Skin of body (tissue), 2 donors: ENCODE data around the gene C2orf81. TPM values are rescaled to one million over a fixed set of nuclear protein-coding genes. Genes with fewer than 3 reads are reported as not detected.
"Not testable (repeated sequence)": the region's sequence is repeated elsewhere in the genome, so short reads cannot be mapped to it uniquely, and the experiment has no call there.

Experiments used
- DNase-seq: peaks from one replicate; lab custom pipeline; 2025; lab: John Stamatoyannopoulos, UW
- total RNA-seq: library from RNA; depleted of rRNA; stranded (reverse); fragments of >200 nt; gene quantifications from one replicate; pipeline ENCODE4 v1.2.3, GENCODE V29; 2014

C2orf81 gene
- total RNA-seq, 1 donor from 2014 or later: 0.30 TPM

DNA sequence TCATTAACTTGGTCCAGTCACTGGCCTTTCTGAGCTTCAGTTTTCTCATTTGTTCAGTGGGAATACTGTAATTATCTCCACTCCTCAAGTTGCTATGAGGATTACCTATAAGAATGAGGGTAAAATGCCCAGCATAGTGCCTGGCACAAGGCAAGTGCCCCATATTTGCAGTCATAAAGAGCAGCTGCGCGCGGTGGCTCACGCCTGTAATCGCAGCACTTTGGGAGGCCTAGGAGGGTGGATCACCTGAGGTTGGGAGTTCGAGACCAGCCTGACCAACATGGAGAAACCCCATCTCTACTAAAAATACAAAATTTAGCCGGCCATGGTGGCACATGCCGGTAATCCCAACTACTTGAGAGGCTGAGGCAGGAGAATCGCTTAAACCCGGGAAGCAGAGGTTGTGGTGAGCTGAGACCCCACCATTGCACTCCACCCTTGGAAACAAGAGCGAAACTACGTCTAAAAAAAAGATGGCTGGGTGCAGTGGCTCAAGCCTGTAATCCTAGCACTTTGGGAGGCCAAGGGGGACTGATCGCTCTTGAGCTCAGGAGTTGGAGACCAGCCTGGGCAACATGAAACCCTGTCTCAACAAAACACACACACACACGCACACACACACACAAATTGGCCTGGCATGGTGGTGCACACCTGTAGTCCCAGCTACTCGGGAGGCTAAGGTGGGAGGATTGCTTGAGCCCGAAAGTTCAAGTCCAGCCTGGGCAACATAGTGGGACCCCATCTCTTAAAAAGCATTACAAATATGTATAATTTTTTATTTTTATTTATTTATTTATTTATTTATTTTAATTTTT lies 21.3 kb upstream of the C2orf81 start:
- not testable (repeated sequence) for DNase-seq

DNA sequence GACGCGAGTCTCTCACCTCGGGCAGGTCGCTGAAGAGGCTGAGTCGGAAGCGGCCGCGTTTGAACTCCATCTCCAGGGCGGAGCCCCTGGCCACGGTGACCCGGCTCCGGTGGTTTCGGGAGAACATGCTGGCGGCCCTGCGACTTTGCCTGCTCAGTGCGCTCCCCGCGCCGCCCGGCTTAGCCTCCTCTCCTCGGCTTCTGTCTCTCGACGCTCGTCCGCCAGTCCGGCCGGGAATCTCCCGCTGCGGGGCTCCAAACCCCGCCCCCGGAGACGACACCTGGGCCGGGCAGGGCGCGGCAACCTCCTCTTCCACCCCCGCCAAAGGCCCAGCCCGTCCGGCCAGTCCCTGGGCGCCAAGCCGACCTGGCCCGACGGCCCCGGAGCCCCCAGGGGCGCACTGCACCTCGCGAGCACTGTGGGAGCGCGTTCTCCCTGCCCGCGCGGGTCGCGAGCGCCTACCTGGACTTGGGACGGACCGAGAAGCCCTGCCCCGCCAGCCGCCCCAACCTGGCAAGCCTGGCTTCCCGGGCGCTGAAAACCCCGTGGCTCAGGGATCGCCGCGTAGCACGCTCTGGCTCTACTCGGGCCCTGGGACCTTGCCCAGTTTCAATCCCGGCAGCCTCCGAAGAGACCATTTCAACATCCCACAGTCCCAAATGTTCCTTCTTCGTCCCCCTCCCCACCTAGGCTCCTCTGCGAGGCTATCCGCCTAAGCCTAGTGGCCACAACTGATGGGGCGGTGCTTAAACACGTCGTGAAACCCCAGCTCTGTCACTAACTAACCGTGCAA lies 20.5 kb upstream of the C2orf81 start, which contains the start of gene RTKN:
Gene RTKN (minus strand): TSS at position 248 of the 793 bp plus-strand sequence. CDS start 121 bp downstream, at position 127.
- DNase-seq: no peak

DNA sequence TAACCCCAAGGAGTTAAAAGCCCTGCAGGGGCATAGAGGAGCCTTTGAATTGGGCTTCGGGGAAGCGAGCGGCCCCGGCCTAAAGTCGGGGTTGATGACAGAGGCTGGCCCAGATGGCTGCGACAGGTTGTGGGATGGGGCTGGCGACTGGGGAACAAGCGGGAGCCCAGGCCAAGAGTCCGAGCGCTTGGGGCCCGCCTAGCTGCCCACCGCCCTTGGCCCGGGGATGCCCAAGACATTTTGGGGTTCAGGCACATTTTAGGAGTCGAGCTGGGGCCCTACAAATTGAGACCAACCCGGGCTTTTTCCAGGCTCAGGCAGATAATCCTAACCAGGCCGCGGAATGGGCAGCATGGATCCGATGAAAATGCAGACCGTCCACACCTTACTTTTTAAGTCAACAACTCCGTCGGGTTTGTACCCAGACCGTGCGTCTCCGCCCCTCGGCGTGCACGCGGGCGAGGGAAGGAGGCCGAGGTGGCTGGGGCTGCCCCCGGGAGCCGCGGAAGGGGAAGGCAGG lies 19.8 kb upstream of the C2orf81 start:
- DNase-seq: no peak

DNA sequence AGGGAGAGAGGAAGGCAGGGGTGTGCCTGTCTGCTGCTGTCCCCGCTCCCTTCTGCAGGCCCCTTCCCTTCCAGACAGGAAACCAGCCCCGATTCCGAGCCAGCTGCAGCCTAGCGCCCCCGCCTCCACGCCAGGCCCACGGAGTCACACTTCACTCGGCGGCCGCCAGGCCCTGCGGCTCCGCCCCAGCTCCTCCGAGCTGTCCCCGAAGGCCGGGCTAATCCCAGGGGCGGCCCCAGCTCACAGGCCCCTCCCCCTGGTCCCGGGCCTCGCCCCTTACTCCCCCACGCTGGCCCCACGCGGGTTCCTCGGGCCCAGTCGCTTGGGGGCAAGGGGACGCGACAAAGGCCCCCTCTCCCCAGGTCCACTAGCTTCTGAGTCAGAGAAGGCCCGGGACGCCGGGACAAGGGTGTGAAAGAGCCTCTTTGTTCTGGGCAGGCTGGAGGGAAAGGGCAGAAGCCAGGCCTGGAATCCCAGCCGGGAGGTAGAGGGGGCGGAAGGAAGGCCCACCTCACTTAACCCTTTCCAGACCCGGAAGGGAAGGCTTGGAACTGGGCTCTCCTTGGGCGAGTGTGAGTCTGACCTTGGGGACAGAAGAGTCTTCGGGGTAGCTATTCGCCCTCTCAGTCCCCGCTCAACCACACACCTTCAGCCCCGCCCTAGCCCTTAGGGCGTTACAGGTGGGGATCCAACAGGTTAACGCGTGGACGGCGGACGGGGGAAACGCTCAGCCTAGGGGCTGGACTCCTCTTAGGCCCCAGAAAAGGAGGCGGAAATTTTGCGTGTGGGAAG lies 19.2 kb upstream of the C2orf81 start:
- DNase-seq: peak; percentile 94

DNA sequence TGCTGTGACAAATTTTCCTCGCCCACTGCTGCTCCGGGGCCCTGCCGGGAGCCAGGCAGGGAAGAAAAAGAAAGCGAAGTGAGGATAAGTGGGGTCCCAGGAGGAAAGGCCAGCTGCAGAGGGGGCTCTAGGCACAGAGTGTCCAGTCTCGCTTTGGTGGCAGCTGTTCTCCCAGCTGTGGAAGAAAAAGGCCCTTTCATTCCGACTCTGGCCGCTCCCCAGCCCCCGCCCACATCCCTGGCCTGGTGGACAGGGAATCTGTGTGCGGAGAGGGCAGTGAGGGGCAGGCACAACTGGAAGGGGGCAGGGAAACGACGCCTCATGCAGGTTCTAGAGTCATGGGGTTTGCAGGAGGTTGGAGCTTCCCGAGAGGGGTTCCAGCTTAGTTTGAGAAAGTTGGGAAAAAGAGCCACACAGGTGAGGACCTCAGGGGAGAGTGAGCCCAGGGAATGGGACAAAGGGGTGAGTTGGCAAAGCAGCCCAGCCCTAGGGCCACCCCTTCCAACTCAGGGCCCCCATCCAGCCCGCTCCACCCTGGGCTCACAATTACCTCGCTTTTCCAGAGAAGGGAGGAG lies 18.5 kb upstream of the C2orf81 start:
- peak; percentile 48 for DNase-seq

DNA sequence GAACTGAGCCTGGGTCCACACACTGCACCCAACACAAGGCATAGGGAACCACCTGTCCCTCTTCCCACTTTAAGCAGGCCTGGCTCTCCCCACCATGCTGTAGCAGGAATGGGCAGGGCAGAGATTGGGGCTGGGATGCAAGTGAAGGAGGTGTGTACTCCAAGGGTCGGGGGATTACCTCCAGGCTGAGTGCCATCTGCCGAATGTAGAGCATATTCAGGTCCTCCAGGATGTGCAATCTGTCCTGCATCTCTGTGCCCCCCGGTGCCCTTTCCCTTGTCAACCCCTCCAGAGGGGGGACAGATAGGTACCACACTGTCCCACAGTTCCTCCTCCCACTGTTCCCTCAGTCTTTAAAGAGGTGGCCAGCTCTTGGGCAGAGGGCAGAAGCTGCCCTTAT lies 18.0 kb upstream of the C2orf81 start:
- DNase-seq: no peak

DNA sequence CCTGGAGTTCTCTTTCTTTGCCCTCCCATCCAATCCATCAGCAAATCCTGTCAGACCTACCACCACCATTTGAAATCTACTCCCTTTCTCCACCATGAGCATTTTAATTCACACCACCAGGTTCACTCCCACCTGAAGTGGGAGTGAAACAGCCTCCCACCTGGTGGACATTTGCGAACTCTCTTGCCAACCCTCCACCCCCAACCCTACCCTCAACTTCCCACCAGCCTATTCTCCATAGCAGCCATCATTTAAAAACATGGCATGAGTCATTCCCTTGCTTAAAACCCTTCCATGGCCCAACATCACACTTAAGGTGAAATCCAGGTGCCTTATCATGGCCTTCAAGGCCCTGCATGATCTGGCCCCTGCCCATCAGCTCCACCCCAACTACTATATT lies 16.8 kb upstream of the C2orf81 start:
- DNase-seq: no peak

DNA sequence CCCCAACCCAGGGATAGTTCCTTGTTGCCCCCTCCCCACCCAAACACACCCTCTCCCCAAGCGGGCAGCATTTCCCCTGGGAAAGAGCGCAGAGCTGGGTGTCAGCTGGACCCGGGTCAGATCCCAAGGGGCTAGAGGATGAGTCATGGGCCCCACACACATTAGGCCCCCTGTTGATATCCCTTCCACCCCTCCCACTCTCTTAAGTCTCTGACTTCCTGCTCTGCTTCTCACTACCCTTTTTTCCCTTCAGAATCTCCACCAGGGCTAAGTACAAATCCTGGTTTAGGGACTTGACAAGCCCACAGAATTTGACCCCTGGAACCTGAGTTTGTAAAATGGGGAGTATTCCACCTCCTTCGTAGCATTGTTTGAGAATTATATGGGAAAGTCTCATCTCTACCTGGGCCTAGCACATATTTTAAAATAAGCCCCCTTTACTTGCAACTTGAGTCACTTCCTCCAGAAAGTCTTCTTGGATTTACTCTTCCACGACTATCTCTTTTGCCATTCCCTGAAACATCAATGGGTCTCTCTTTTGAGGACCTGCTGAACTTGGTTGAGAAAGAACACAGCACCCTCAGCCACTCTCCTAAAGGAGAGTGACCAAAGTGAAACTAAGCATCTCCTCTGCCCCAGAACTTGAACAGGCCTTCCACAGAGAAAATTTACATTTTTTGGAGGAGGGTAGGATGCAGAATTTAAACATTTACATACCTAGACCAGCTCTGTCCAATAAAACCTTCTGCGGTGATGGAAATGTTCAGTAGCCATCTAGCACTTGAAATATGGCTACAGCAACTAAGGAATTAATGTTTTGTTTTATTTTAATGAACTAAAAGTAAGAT lies 15.7 kb upstream of the C2orf81 start:
- DNase-seq: no peak

DNA sequence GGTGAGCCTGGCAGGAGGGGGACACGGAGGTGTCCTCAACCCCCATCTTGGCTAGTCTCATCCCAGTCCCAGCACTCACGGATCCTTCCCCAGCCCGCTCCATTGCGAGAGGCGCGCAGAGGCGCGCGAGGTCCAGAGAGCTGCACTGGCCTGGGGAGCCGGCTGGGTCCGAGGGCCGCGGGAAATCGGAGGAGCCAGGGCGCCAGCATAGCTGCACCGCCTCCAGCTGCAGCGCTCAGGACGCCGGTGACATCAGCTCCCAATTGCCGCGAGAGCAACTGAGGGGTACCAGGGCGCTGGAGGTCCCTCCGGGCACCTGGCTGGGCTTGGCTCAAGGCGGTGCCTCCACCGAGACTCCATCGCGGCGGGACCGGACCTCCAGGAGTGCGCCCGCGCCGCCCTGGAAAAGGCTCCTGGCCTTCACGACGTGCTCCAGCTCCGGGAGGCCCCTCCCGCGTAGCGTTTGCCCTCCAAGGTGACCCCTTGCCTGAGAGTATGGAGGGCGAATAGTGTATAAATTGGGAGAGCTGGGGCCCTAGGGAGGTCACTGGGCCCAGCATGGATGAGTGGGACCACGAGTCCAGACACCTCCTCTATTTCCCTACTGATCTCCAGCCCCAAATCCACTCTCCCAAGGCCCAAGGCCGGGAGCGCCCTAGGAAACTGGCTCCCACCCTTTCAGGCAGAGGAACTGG lies 14.8 kb upstream of the C2orf81 start:
- DNase-seq: no peak

DNA sequence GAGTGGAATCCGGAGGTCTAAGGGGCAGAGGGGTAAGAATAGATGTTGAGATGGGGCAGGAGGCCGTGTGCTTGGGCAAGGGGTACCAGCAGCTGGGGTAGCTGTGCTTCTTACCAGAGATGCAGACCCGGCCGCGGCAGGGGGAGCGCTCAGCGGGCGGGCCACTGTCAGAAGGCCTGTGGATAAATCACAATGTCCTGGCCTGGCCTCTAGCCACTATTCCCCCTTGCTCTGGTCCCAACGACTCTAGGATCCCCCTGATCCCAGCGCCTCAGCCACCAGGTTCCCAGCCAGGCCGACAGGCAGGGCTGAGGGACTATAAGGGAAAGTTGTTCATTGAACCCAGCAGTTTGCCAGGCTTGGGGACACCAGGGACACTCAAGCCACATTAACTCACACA lies 9.1 kb upstream of the C2orf81 start:
- no peak for DNase-seq

DNA sequence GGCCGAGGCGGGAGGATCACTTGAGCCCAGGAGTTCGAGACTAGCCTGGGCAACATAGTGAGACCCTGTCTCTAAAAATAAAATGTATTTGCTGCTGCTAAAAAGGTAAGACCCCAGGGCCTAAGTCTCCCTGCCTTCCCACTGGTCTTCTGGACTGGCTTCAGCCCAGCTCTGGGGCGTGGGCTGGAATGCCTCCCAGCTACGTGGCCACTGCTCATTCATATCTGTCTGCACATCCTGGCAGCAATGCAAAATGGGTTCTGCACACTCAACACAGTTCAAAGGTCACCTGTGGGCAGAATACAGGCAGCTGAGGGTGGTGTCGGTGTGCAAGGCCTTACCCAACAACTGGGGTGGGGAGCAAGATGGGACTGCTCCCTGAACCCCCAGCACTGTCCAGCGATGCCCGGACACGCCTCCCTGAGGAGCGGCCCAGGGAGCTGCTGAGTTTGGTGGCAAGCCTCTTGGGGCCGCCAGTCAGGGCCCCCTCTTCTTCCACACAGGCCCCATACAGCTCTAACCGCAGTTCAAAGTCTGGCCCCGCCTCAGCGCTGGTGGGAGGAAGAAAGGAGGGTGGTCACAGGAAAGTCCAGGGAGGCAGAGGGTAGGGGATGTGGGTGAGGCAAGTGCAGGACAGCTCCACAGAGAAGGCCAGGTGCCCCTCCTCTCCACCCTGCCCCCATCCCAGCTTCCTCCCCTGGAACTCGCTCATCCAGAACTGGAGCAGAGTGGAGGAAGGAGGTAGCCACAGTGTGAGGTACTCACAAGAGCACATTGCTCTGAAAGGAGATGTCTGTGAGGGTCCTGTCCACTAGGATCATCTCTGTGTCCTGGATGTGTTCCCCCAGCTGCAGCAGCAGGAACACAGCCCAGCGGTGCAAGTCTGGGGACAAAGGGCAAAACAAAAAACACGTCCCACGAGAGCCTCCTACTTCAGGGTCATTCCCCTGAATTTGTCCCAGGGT lies 8.3 kb upstream of the C2orf81 start:
- DNase-seq: no peak

DNA sequence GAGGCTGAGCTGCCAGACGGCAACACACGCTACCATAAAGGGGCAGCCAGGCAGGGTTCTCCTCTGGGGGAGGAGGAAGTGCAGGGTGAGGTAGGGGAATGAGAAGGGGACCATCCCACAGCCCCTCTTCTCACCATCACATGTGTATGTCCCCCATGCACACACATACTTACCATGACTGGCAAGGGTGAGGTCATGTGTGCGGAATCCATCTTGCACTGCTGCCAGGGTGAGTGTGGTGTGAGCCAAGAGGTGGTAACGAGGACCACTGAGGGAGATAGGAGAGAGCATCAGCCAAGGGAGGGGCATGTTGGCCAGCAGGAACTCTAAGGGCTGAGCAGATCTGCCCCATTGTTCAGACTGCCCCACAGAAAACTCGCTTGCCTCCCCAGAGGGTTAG lies 7.3 kb upstream of the C2orf81 start:
- DNase-seq: no peak

DNA sequence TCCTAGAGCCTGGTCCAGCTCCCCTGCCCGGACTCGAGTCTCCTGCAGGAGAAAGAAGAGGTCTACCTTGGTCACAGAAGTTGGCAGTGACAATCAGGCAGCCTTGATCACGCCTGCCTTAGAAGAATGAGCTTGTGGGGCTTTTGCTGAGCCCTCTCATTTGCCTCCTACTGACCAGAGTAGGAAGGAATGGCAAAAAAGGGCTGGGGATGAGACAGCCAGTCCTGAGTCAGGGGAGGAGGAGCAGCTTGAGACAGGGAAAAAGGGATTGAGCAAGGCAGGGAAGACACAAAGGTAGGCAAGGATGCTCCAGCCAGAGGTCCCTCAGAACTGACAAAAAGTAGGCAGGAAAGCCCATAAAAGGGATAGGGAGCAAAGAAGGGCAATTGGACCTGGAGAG lies 6.1 kb upstream of the C2orf81 start:
- no peak for DNase-seq

DNA sequence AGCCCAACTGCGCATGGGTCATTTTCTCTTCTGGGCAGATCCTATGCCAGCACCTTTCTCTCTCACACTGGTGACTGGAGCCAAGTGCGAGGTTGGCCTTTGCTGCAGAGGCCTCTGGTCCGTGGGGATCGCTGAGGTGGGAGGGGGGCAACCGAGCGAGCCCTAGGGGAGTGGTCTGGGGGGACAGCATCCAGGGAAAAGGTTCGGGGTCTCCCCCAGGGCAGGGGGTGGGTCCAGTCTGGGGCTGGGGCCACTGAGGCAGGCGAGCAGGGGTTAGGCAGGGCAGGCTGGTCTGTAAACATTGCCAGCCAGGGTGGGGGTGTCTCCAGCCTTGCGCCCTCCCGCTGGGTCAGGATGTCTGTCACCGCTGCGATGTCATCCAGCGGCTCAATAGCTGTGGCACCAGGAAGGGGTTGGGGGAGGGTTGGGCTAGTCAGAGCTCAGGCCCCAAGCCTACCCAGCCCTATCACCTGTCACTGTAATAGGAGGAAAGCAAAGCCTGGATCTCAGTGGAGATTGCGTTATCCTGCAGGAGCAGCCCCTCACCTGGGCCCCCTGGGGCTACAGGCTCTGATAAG lies 4.9 kb upstream of the C2orf81 start:
- DNase-seq: no peak

DNA sequence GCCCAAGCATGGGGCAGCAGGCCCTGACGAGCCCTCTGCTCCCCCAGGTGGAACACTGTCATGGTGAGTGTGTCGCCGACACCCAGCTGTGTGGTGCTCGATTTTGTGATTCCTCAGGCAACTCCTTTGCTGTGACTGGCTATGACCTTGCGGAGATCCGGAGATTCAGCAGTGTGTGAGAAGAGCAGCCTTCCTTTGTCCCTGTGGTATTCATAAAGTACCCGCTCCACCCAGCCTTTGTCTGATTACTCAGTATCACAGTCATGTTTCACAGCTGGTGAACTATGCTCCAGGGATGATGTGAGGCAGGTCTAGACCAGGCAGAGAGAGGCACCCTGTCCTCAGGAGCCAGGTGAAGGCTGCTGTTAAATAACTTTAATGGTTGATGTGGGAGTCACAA lies 4.1 kb upstream of the C2orf81 start:
- no peak for DNase-seq

DNA sequence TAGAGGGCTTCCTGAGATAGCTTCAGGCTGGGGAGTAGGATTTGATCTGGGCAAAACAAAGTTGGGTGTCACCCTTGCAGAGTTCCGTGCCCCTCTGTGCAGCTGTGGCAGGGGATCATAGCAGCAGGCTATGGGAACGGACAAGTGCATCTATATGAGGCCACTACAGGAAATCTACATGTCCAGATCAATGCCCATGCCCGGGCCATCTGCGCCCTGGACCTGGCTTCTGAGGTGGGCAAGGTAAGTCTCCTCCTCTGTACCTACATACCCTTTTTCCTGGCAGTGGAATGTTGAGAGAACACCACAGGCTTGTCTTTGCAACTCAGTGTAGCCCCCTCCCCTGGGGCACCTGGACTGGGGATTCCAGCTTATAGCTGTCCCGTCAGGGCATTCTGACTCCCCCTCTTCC lies 3.6 kb upstream of the C2orf81 start:
- DNase-seq: no peak

DNA sequence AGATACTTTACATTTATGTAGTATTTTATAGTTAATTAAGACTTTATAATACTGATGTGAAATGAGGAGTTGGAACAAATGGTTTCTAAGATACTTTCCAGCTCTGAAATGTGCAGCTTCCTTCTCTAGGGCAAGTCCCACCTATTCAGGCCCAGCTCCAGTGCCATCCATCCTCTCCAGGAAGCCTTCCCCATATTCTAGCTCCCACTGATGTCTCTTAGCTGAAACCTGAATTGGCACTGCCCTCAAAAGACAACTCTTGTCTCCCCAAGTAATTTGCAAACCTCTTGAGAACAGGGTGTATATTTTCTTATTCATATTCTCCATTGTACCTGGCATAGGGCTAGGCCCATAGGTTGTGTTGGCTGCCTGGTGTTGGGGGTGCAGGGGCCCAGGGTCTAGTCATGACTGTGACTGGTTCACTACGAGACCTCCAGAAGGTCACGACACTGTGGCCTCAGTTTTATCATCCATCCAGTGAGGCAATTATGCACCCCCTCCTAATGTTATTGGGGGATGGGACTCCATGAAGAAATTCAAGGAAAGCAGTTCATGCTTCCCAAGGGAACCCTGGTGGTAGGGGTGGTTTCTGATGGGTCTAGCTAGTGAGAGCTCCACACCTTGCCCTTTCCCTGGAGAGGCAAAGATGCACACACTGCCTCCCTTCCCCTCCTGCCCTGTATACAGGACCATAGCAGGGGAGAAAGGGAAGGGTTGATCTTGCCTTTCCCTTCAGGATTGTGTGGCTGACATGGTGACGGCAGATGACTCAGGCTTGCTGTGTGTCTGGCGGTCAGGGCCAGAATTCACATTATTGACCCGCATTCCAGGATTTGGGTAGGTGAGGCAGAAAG lies 2.9 kb upstream of the C2orf81 start:
- DNase-seq: no peak
